T47D (cell line): ENCODE measurements around the gene C15orf39.

ENCODE experiments used
- DNase-seq, 2 experiments: peaks; one replicate each; pipeline versions ENCODE4 v3.0.0 to v3.0.0-alpha.2; 2011 to 2012; ENCODE audit warnings: low read depth in 1 of 2, low spot score in 1 of 2
- JUND ChIP-seq: IDR thresholded peaks from 2 replicates; pipeline ENCODE4 v1.6.1; 2012; ENCODE audit warnings: low read depth
- in situ Hi-C: cut with HindIII; loops from 2 replicates; pipeline ENCODE4 v1.10.0; 2016; ENCODE audit warnings: low sequenced_read_pairs, low pct_unique_long_range_greater_than_20kb

Gene C15orf39

GRCh38 chr15:75178171-75178937 lies 23.3 kb upstream of the C15orf39 start:
- no peak for TF ChIP-seq JUND
- peak in 1 of 2 experiments; percentile 41 for DNase-seq
- in situ Hi-C loops = no loop called here

- TF ChIP-seq JUND = no peak
- DNase-seq = peak in 1 of 2 experiments; percentile 54
- in situ Hi-C loops = no loop called here
Measured at GRCh38 chr15:75178938-75179745, 22.5 kb upstream of the C15orf39 start.

GRCh38 chr15:75179746-75180140 lies 21.9 kb upstream of the C15orf39 start:
- TF ChIP-seq JUND = no peak
- no peak for DNase-seq
- in situ Hi-C loops = no loop called here

GRCh38 chr15:75181780-75182179 lies 19.9 kb upstream of the C15orf39 start:
- no peak for DNase-seq
- in situ Hi-C loops = no loop called here
- TF ChIP-seq JUND = no peak

- in situ Hi-C loops = no loop called here
Measured at GRCh38 chr15:75182187-75183131, 19.2 kb upstream of the C15orf39 start.

GRCh38 chr15:75185271-75186029 lies 16.2 kb upstream of the C15orf39 start:
- in situ Hi-C loops = no loop called here
- TF ChIP-seq JUND = no peak

More at GRCh38 chr15:75182187-75183131, 19.2 kb upstream of the C15orf39 start:
- no peak for DNase-seq
- no peak for TF ChIP-seq JUND

GRCh38 chr15:75186044-75186443 lies 15.6 kb upstream of the C15orf39 start:
- in situ Hi-C loops = no loop called here
- DNase-seq = no peak
- TF ChIP-seq JUND = no peak

More at GRCh38 chr15:75185271-75186029, 16.2 kb upstream of the C15orf39 start:
- no peak for DNase-seq

- in situ Hi-C loops = no loop called here
- DNase-seq = no peak
- TF ChIP-seq JUND = no peak
Measured at GRCh38 chr15:75188499-75188898, 13.2 kb upstream of the C15orf39 start.

GRCh38 chr15:75191235-75191634 lies 10.4 kb upstream of the C15orf39 start:
- in situ Hi-C loops = no loop called here
- TF ChIP-seq JUND = no peak
- no peak for DNase-seq

- in situ Hi-C loops = no loop called here
- no peak for TF ChIP-seq JUND
- DNase-seq = no peak
Measured at GRCh38 chr15:75192307-75192706, 9.4 kb upstream of the C15orf39 start.

GRCh38 chr15:75193272-75193671 lies 8.4 kb upstream of the C15orf39 start:
- TF ChIP-seq JUND = no peak
- no peak for DNase-seq
- in situ Hi-C loops = no loop called here
